AG10803 (cell line): ENCODE measurements around the gene ZNF319.

Experiments
- DNase-seq: peaks from one replicate; pipeline ENCODE4 v3.0.0; 2010; ENCODE audit warnings: low read depth
- H3K4me3 ChIP-seq: 2 replicates; pipeline ENCODE4 v1.5.1; 2011; ENCODE audit warnings: mild to moderate bottlenecking, low read length, control low read depth
- CTCF ChIP-seq: conservative IDR thresholded peaks from 2 replicates; pipeline ENCODE4 v1.5.1; 2011; ENCODE audit warnings: mild to moderate bottlenecking, low read length, control low read depth, inconsistent platforms

Gene ZNF319

GRCh38 chr16:57956924-57957672, 43.4 kb downstream of the ZNF319 start:
- DNase-seq = no peak
- TF ChIP-seq CTCF = no peak
- H3K4me3 ChIP-seq = no peak overlapping the region

GRCh38 chr16:57956270-57956808, 44.1 kb downstream of the ZNF319 start:
- DNase-seq = no peak
- TF ChIP-seq CTCF = no peak
- H3K4me3 ChIP-seq = no peak overlapping the region

- no peak for TF ChIP-seq CTCF
- no peak overlapping the region for H3K4me3 ChIP-seq
- no peak for DNase-seq
These were observed 44.8 kb downstream of the ZNF319 start for GRCh38 chr16:57955572-57956188.

- no peak for TF ChIP-seq CTCF
- DNase-seq = no peak
- H3K4me3 ChIP-seq = no peak overlapping the region
These were observed 46.6 kb downstream of the ZNF319 start for GRCh38 chr16:57953857-57954256.

- no peak for TF ChIP-seq CTCF
- no peak overlapping the region for H3K4me3 ChIP-seq
- no peak for DNase-seq
These were observed 47.6 kb downstream of the ZNF319 start for GRCh38 chr16:57952909-57953308.

GRCh38 chr16:57951204-57951960, 49.1 kb downstream of the ZNF319 start:
- DNase-seq = no peak
- TF ChIP-seq CTCF = no peak
- H3K4me3 ChIP-seq = no peak overlapping the region

GRCh38 chr16:57950382-57950781, 50.1 kb downstream of the ZNF319 start:
- DNase-seq = no peak
- no peak for TF ChIP-seq CTCF
- H3K4me3 ChIP-seq = no peak overlapping the region
